Measurements from ENCODE around the gene NEUROD4.
A peak's percentile ranks its signal among the peaks of the same experiment; 100 is the strongest.
"Not testable (repeated sequence)": the region's sequence is repeated elsewhere in the genome, so short reads cannot be mapped to it uniquely, and the experiment has no call there.

NEUROD4 gene

GRCh38 chr12:55019784-55020183 is at the start of gene NEUROD4:
Gene NEUROD4 (plus strand): TSS chr12:55019974. CDS start chr12:55026440, 6,466 bp downstream.
- DNase-seq: peak; percentile 18

GRCh38 chr12:54970741-54971140 is 49.0 kb upstream of the NEUROD4 start:
- no peak for DNase-seq

GRCh38 chr12:54973556-54973955 is 46.2 kb upstream of the NEUROD4 start:
- DNase-seq: no peak

- DNase-seq: no peak
These were observed 45.5 kb upstream of the NEUROD4 start for GRCh38 chr12:54974279-54974678.

- no peak for DNase-seq
These were observed 44.5 kb upstream of the NEUROD4 start for GRCh38 chr12:54975272-54975671.

- DNase-seq: no peak
These were observed 43.9 kb upstream of the NEUROD4 start for GRCh38 chr12:54975875-54976274.

- DNase-seq: no peak
These were observed 42.6 kb upstream of the NEUROD4 start for GRCh38 chr12:54977155-54977554.

- DNase-seq: peak; percentile 30
These were observed 41.9 kb upstream of the NEUROD4 start for GRCh38 chr12:54977857-54978256.

- peak; percentile 58 for DNase-seq
These were observed 39.4 kb upstream of the NEUROD4 start for GRCh38 chr12:54980341-54980740.

- DNase-seq: peak; percentile 49
These were observed 38.0 kb upstream of the NEUROD4 start for GRCh38 chr12:54981796-54982195.

- DNase-seq: peak; percentile 57
These were observed 36.2 kb upstream of the NEUROD4 start for GRCh38 chr12:54983536-54984101.

GRCh38 chr12:54984658-54985376 is 35.0 kb upstream of the NEUROD4 start, which contains the start of gene TESPA1:
Gene TESPA1 (minus strand): TSS chr12:54984762. CDS start chr12:54974562, 10,200 bp downstream.
- peak; percentile 91 for DNase-seq

GRCh38 chr12:54986773-54987172 is 33.0 kb upstream of the NEUROD4 start:
- not testable (repeated sequence) for DNase-seq

- DNase-seq: no peak
These were observed 32.1 kb upstream of the NEUROD4 start for GRCh38 chr12:54987611-54988231.

- DNase-seq: no peak
These were observed 31.2 kb upstream of the NEUROD4 start for GRCh38 chr12:54988402-54989054.

GRCh38 chr12:54989829-54990228 is 29.9 kb upstream of the NEUROD4 start:
- DNase-seq: no peak

- DNase-seq: peak; percentile 54
These were observed 28.4 kb upstream of the NEUROD4 start for GRCh38 chr12:54991161-54991990.

GRCh38 chr12:54991991-54992375 is 27.8 kb upstream of the NEUROD4 start:
- no peak for DNase-seq

GRCh38 chr12:54993181-54993835 is 26.5 kb upstream of the NEUROD4 start:
- DNase-seq: peak; percentile 81

GRCh38 chr12:54996205-54996604 is 23.6 kb upstream of the NEUROD4 start:
- no peak for DNase-seq

- no peak for DNase-seq
These were observed 21.7 kb upstream of the NEUROD4 start for GRCh38 chr12:54997929-54998522.

Data from CD4-positive, alpha-beta T cell treated with Interleukin-10 for 1 hour (primary cell).